ENCODE data around the gene HOXA7. TPM values are rescaled to one million over a fixed set of nuclear protein-coding genes. Genes with fewer than 3 reads are reported as not detected.

HOXA7 gene
- total RNA-seq, 1 experiment from 2014 or later: 0.56 TPM

- no peaks in the 10 kb centered on the region for H3K4me1 ChIP-seq (ENCODE audit: insufficient read depth, low read length, poor library complexity, severe bottlenecking)
- DNase-seq (ENCODE audit: low spot score): no peak
- no peak overlapping the region for H3K4me3 ChIP-seq (ENCODE audit: low read depth, low read length, poor library complexity, severe bottlenecking)
- CTCF ChIA-PET: no interaction called here
- H3K27ac ChIP-seq (ENCODE audit: low read depth, low read length, poor library complexity, severe bottlenecking): no peak overlapping the region
- POLR2A ChIA-PET (ENCODE audit: low non-redundant PET): no interaction called here
- no TSS peak for BruUV-seq (replicated peaks)
- no peaks in the 10 kb centered on the region for H3K36me3 ChIP-seq (ENCODE audit: insufficient read depth, low read length, poor library complexity, severe bottlenecking)
- H3K27me3 ChIP-seq (replicated peaks; ENCODE audit: insufficient read depth, low read depth, low read length, poor library complexity): peaks cover 100% of the 10 kb centered on the region
- no peak for TF ChIP-seq EZH2 (IDR thresholded peaks at IDR 0.05; ENCODE audit: borderline replicate concordance, low read depth, low read length, poor library complexity, severe bottlenecking)
- no peak for TF ChIP-seq CTCF (conservative IDR thresholded peaks at IDR 0.05; ENCODE audit: low read depth, low read length)
- no peaks in the 10 kb centered on the region for H3K9me3 ChIP-seq (ENCODE audit: low read depth, low read length, poor library complexity, severe bottlenecking)
- intact Hi-C loops (cut with micrococcal nuclease; ENCODE audit: unreplicated experiment): no loop called here
Measured at GRCh38 chr7:27121684-27122076, 34.8 kb downstream of the HOXA7 start.

GRCh38 chr7:27119412-27119911 is 37.0 kb downstream of the HOXA7 start:
- no peak for DNase-seq (ENCODE audit: low spot score)

GRCh38 chr7:27118580-27118979 is 37.9 kb downstream of the HOXA7 start:
- TF ChIP-seq EZH2 (IDR thresholded peaks at IDR 0.05; ENCODE audit: borderline replicate concordance, low read depth, low read length, poor library complexity, severe bottlenecking) (no peak), CTCF (conservative IDR thresholded peaks at IDR 0.05; ENCODE audit: low read depth, low read length) (no peak)
- H3K4me1 ChIP-seq (ENCODE audit: insufficient read depth, low read length, poor library complexity, severe bottlenecking): no peaks in the 10 kb centered on the region
- ChIA-PET POLR2A (ENCODE audit: low non-redundant PET) (no interaction called here), CTCF (no interaction called here)
- H3K36me3 ChIP-seq (ENCODE audit: insufficient read depth, low read length, poor library complexity, severe bottlenecking): no peaks in the 10 kb centered on the region
- BruUV-seq (replicated peaks): no TSS peak
- intact Hi-C loops (cut with micrococcal nuclease; ENCODE audit: unreplicated experiment): no loop called here
- H3K27ac ChIP-seq (ENCODE audit: low read depth, low read length, poor library complexity, severe bottlenecking): no peak overlapping the region
- H3K27me3 ChIP-seq (replicated peaks; ENCODE audit: insufficient read depth, low read depth, low read length, poor library complexity): peaks cover 97% of the 10 kb centered on the region
- no peak for DNase-seq (ENCODE audit: low spot score)
- no peak overlapping the region for H3K4me3 ChIP-seq (ENCODE audit: low read depth, low read length, poor library complexity, severe bottlenecking)
- H3K9me3 ChIP-seq (ENCODE audit: low read depth, low read length, poor library complexity, severe bottlenecking): no peaks in the 10 kb centered on the region

More at GRCh38 chr7:27119412-27119911, 37.0 kb downstream of the HOXA7 start:
- intact Hi-C loops (cut with micrococcal nuclease; ENCODE audit: unreplicated experiment): no loop called here
- TF ChIP-seq CTCF (conservative IDR thresholded peaks at IDR 0.05; ENCODE audit: low read depth, low read length): no peak
- no peak for TF ChIP-seq EZH2 (IDR thresholded peaks at IDR 0.05; ENCODE audit: borderline replicate concordance, low read depth, low read length, poor library complexity, severe bottlenecking)
- CTCF ChIA-PET: no interaction called here
- no peaks in the 10 kb centered on the region for H3K36me3 ChIP-seq (ENCODE audit: insufficient read depth, low read length, poor library complexity, severe bottlenecking)
- BruUV-seq (replicated peaks): no TSS peak
- POLR2A ChIA-PET (ENCODE audit: low non-redundant PET): no interaction called here
- peaks cover 100% of the 10 kb centered on the region for H3K27me3 ChIP-seq (replicated peaks; ENCODE audit: insufficient read depth, low read depth, low read length, poor library complexity)
- H3K27ac ChIP-seq (ENCODE audit: low read depth, low read length, poor library complexity, severe bottlenecking): no peak overlapping the region
- H3K9me3 ChIP-seq (ENCODE audit: low read depth, low read length, poor library complexity, severe bottlenecking): no peaks in the 10 kb centered on the region
- no peak overlapping the region for H3K4me3 ChIP-seq (ENCODE audit: low read depth, low read length, poor library complexity, severe bottlenecking)
- no peaks in the 10 kb centered on the region for H3K4me1 ChIP-seq (ENCODE audit: insufficient read depth, low read length, poor library complexity, severe bottlenecking)

Data from A673 (cell line).